KMS-11 (cell line): Measurements from ENCODE around the gene IGLL5.

ENCODE experiments used
- H2AFZ ChIP-seq: fragments of 200-600 bp; sonication (generic); 2 replicates; pipeline ENCODE4 v1.6.1; 2016; ENCODE audit warnings: antibody characterized with exemption, mixed run types, low read depth
- H3K27ac ChIP-seq: fragments of 200-600 bp; sonication (generic); 2 replicates; pipeline ENCODE4 v1.6.1; 2016; ENCODE audit warnings: mild to moderate bottlenecking, mixed run types
- H3K27me3 ChIP-seq: fragments of 200-600 bp; sonication (generic); 2 replicates; pipeline ENCODE4 v1.6.1; 2017; ENCODE audit warnings: mild to moderate bottlenecking, low read depth, mixed run types, moderate library complexity; ENCODE audit not compliant: insufficient read depth
- H3K36me3 ChIP-seq: fragments of 200-600 bp; sonication (generic); 2 replicates; pipeline ENCODE4 v1.6.1; 2017; ENCODE audit warnings: mild to moderate bottlenecking, mixed run types; ENCODE audit not compliant: insufficient read depth
- H3K4me1 ChIP-seq: fragments of 200-600 bp; sonication (generic); 2 replicates; pipeline ENCODE4 v1.6.1; 2016; ENCODE audit warnings: mild to moderate bottlenecking, low read depth, mixed run types; ENCODE audit not compliant: poor library complexity, severe bottlenecking
- H3K4me2 ChIP-seq: fragments of 200-600 bp; sonication (generic); 2 replicates; pipeline ENCODE4 v1.7.0; 2016; ENCODE audit warnings: mild to moderate bottlenecking, mixed run types
- H3K4me3 ChIP-seq: fragments of 200-600 bp; sonication (generic); IDR thresholded peaks from 2 replicates; pipeline ENCODE4 v1.6.1; 2017; ENCODE audit warnings: low read depth, low read length, mixed read lengths; ENCODE audit not compliant: insufficient read depth
- H3K79me2 ChIP-seq: fragments of 200-600 bp; sonication (generic); 2 replicates; pipeline ENCODE4 v1.6.1; 2016; ENCODE audit warnings: low read depth, mixed run types; ENCODE audit not compliant: insufficient read depth
- H3K9ac ChIP-seq: fragments of 200-600 bp; sonication (generic); 2 replicates; pipeline ENCODE4 v1.6.1; 2016; ENCODE audit warnings: mild to moderate bottlenecking, mixed run types
- H4K20me1 ChIP-seq: fragments of 200-600 bp; sonication (generic); 2 replicates; pipeline ENCODE4 v1.6.1; 2016; ENCODE audit warnings: mild to moderate bottlenecking, mixed run types; ENCODE audit not compliant: insufficient read depth
- CTCF ChIP-seq: fragments of 200-600 bp; sonication (generic); conservative IDR thresholded peaks from 2 replicates; pipeline ENCODE4 v1.6.1; 2017; ENCODE audit warnings: low read depth, mild to moderate bottlenecking, antibody characterized with exemption, low read length, moderate library complexity, mixed read lengths

IGLL5 gene

GRCh38 chr22:22916215-22916951, 28.8 kb downstream of the IGLL5 start:
- H3K4me2 ChIP-seq: no peak overlapping the region
- H3K79me2 ChIP-seq: no peaks in the 10 kb centered on the region
- no peak overlapping the region for H2AFZ ChIP-seq
- no peak for TF ChIP-seq CTCF
- H3K9ac ChIP-seq: no peak overlapping the region
- no peaks in the 10 kb centered on the region for H3K36me3 ChIP-seq
- H3K27ac ChIP-seq: no peak overlapping the region
- H3K4me1 ChIP-seq: peaks cover 15% of the 10 kb centered on the region
- H3K27me3 ChIP-seq: no peaks in the 10 kb centered on the region
- no peak overlapping the region for H3K4me3 ChIP-seq
- H4K20me1 ChIP-seq: no peaks in the 10 kb centered on the region

- Histone ChIP-seq H3K79me2 (no peaks in the 10 kb centered on the region), H3K36me3 (no peaks in the 10 kb centered on the region), H3K4me3 (no peak overlapping the region), H3K27me3 (no peaks in the 10 kb centered on the region), H3K4me2 (no peak overlapping the region), H3K27ac (no peak overlapping the region), H2AFZ (no peak overlapping the region), H3K9ac (no peak overlapping the region), H3K4me1 (peaks cover 15% of the 10 kb centered on the region), H4K20me1 (no peaks in the 10 kb centered on the region)
- TF ChIP-seq CTCF: no peak
Measured at GRCh38 chr22:22916952-22917290, 29.3 kb downstream of the IGLL5 start.

- no peak overlapping the region for H3K27ac ChIP-seq
- TF ChIP-seq CTCF: no peak
Measured at GRCh38 chr22:22917377-22917776, 29.8 kb downstream of the IGLL5 start.

GRCh38 chr22:22918297-22918965, 30.8 kb downstream of the IGLL5 start:
- no peaks in the 10 kb centered on the region for H3K36me3 ChIP-seq
- no peaks in the 10 kb centered on the region for H3K79me2 ChIP-seq
- H3K4me1 ChIP-seq: peaks cover 16% of the 10 kb centered on the region
- no peak overlapping the region for H2AFZ ChIP-seq
- no peak overlapping the region for H3K9ac ChIP-seq
- H3K4me3 ChIP-seq: no peak overlapping the region
- no peak overlapping the region for H3K4me2 ChIP-seq
- no peak for TF ChIP-seq CTCF
- H3K27me3 ChIP-seq: no peaks in the 10 kb centered on the region
- H4K20me1 ChIP-seq: no peaks in the 10 kb centered on the region
- no peak overlapping the region for H3K27ac ChIP-seq

More at GRCh38 chr22:22917377-22917776, 29.8 kb downstream of the IGLL5 start:
- H3K9ac ChIP-seq: no peak overlapping the region
- no peak overlapping the region for H2AFZ ChIP-seq
- no peaks in the 10 kb centered on the region for H3K36me3 ChIP-seq
- H3K4me1 ChIP-seq: peaks cover 15% of the 10 kb centered on the region
- H3K79me2 ChIP-seq: no peaks in the 10 kb centered on the region
- H4K20me1 ChIP-seq: no peaks in the 10 kb centered on the region
- H3K27me3 ChIP-seq: no peaks in the 10 kb centered on the region
- H3K4me3 ChIP-seq: no peak overlapping the region
- H3K4me2 ChIP-seq: no peak overlapping the region
